Esophagus squamous epithelium (tissue), 5 donors: ENCODE measurements around the gene RPTOR. TPM values are rescaled to one million over a fixed set of nuclear protein-coding genes. Genes with fewer than 3 reads are reported as not detected.

Experiments used
- DNase-seq: peaks from one replicate; lab custom pipeline; 2025; lab: John Stamatoyannopoulos, UW
- H3K27ac ChIP-seq, 4 donors: fragments of 200-600 bp; sonication (generic); one replicate each; pipeline ENCODE4 v1.5.1; 2016 to 2019; ENCODE audit warnings: mild to moderate bottlenecking in 1 of 4
- H3K27me3 ChIP-seq, 4 donors: fragments of 200-600 bp; sonication (generic); 1 replicate in 3 of 4; 2 replicates in 1 of 4; pipeline versions ENCODE4 v1.5.1 to v1.6.0; 2017 to 2021; ENCODE audit warnings: antibody characterized with exemption in 1 of 4
- H3K36me3 ChIP-seq, 3 donors: fragments of 200-600 bp; sonication (generic); one replicate each; pipeline ENCODE4 v1.5.1; 2016 to 2019
- H3K4me1 ChIP-seq, 3 donors: fragments of 200-600 bp; sonication (generic); one replicate each; pipeline ENCODE4 v1.5.1; 2017 to 2019
- H3K4me3 ChIP-seq, 4 donors: fragments of 200-600 bp; sonication (generic); 1 replicate in 3 of 4; 2 replicates in 1 of 4; pipeline ENCODE4 v1.5.1; 2016 to 2019; ENCODE audit warnings: mild to moderate bottlenecking in 2 of 4, moderate library complexity in 1 of 4
- H3K9me3 ChIP-seq, 3 donors: fragments of 200-600 bp; sonication (generic); one replicate each; pipeline ENCODE4 v1.5.1; 2016 to 2019
- POLR2A ChIP-seq, 4 donors: fragments of 450-650 bp; IDR thresholded peaks; one replicate each; pipeline ENCODE4 v1.6.1; 2017; ENCODE audit warnings: antibody characterized with exemption in 4 of 4, mild to moderate bottlenecking in 4 of 4, moderate library complexity in 3 of 4
- WGBS, 2 donors: methylation state at CpG; one replicate each; pipeline ENCODE4 v1.1.5; 2018; 5-methylcytosine and 5-hydroxymethylcytosine counted together
- intact Hi-C: fragments of 100-400 bp; cut with DNase I; formaldehyde crosslinking; loops from one replicate; pipeline ENCODE4 v1.15.0; 2022
- total RNA-seq, 4 donors: library from RNA; depleted of rRNA; stranded (reverse); fragments of >200 nt; gene quantifications; one replicate each; pipeline ENCODE4 v1.1.0, GENCODE V29; 2016
- TF ChIP-seq, protein P1 (sequence below), 6 experiments: fragments of 450-650 bp in 4 of 6; fragments of 200-600 bp in 2 of 6; sonication (generic) in 2 of 6; IDR thresholded peaks; one replicate each; pipeline ENCODE4 v1.5.1; 2016 to 2019; ENCODE audit warnings: antibody characterized with exemption in 6 of 6, mild to moderate bottlenecking in 4 of 6, moderate library complexity in 4 of 6
- donor health status: DM: yes; HTN: yes; CAD: no.

The RPTOR gene
- total RNA-seq, 4 donors from 2014 or later = 11.7 to 27.8 (median 22.8) TPM

DNA sequence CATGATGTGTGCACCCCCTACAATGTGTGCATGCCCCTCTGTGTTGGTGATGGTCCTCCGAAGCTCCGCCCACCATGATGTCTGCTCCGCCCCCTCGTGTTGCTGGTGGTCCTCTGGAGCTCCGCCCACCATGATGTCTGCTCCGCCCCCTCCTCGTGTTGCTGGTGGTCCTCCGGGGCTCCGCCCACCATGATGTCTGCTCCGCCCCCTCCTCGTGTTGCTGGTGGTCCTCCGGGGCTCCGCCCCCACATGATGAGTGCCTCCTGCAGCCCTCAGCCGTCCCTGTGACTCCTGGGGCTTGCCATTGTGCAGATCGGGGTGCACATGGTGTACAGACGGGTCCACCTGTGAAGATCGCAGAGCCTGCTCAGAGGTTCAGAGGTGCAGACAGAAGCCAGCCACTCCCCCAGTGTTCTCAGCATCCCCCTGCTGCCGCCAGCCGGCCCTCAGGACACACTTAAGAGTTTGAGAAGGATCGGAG is 317.9 kb downstream of the RPTOR start:
- no peak overlapping the region for H3K27ac ChIP-seq
- TF ChIP-seq, protein P1, sequence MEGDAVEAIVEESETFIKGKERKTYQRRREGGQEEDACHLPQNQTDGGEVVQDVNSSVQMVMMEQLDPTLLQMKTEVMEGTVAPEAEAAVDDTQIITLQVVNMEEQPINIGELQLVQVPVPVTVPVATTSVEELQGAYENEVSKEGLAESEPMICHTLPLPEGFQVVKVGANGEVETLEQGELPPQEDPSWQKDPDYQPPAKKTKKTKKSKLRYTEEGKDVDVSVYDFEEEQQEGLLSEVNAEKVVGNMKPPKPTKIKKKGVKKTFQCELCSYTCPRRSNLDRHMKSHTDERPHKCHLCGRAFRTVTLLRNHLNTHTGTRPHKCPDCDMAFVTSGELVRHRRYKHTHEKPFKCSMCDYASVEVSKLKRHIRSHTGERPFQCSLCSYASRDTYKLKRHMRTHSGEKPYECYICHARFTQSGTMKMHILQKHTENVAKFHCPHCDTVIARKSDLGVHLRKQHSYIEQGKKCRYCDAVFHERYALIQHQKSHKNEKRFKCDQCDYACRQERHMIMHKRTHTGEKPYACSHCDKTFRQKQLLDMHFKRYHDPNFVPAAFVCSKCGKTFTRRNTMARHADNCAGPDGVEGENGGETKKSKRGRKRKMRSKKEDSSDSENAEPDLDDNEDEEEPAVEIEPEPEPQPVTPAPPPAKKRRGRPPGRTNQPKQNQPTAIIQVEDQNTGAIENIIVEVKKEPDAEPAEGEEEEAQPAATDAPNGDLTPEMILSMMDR (IDR thresholded peaks at IDR 0.05) = no peak
- no peak for TF ChIP-seq POLR2A (IDR thresholded peaks at IDR 0.05)
- 86 to 92% methylated on average over 12 to 15 of the region's 20 CpGs for WGBS, 2 donors
- H3K9me3 ChIP-seq = no peaks in the 10 kb centered on the region
- DNase-seq = no peak
- peaks cover 0 to 14% (median 0%) of the 10 kb centered on the region in 3 donors for H3K36me3 ChIP-seq
- H3K4me1 ChIP-seq = peaks cover 11 to 46% (median 16%) of the 10 kb centered on the region in 3 donors
- intact Hi-C loops = loop anchor here (10.0 kb wide), 1 partner anchor 122 kb away; no protein-coding TSS in a partner anchor
- no peak overlapping the region for H3K4me3 ChIP-seq
- no peaks in the 10 kb centered on the region for H3K27me3 ChIP-seq

DNA sequence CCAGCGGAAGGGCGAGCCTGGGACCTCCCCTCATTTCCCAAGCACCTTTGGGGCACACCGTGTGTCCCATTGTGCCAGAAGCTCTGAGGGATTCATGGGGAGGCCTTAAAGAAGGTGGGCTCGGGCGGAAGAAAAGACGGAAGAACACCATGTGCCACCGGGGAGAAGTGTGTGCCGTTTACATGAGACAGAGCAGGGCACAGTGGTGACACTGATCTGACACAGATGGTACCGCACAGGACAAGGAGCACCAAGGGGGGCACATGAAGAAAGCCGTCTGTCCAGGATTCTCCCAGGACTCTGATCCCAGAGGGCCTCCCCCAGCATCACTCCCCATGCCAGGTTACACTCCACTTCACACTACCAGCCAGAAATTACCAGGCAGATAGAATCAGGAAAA is 318.3 kb downstream of the RPTOR start:
- Histone ChIP-seq H3K4me1 (peaks cover 11 to 46% (median 16%) of the 10 kb centered on the region in 3 donors), H3K27me3 (no peaks in the 10 kb centered on the region), H3K27ac (no peak overlapping the region), H3K36me3 (peaks cover 0 to 14% (median 0%) of the 10 kb centered on the region in 3 donors), H3K9me3 (no peaks in the 10 kb centered on the region), H3K4me3 (no peak overlapping the region)
- no peak for DNase-seq
- intact Hi-C loops = loop anchor here (10.0 kb wide), 1 partner anchor 122 kb away; no protein-coding TSS in a partner anchor
- TF ChIP-seq, protein P1 (IDR thresholded peaks at IDR 0.05) = no peak
- TF ChIP-seq POLR2A (IDR thresholded peaks at IDR 0.05) = no peak
- 98% methylated on average over 9 to 10 of the region's 10 CpGs for WGBS, 2 donors

DNA sequence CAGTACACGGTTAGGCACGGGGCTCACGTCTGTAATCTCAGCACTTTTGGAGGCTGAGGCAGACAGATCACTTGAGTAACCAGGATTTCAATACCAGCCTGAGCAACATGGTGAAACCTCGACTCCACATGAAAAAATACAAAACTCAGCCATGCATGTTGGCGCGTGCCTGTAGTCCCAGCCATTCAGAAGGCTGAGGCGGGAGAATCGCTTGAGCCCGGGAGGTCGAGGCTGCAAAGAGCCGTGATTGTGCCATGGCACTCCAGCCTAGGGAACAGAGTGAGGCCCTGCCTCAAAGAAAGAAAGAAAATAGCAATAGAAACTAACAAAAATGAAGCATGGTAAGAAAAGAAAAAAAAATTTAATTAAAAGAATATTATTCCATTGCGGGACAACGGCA is 319.0 kb downstream of the RPTOR start:
- no peak for TF ChIP-seq POLR2A (IDR thresholded peaks at IDR 0.05)
- TF ChIP-seq, protein P1 (IDR thresholded peaks at IDR 0.05) = no peak
- no peak overlapping the region for H3K4me3 ChIP-seq
- no peaks in the 10 kb centered on the region for H3K27me3 ChIP-seq
- DNase-seq = no peak
- no peak overlapping the region for H3K27ac ChIP-seq
- H3K36me3 ChIP-seq = peaks cover 0 to 14% (median 0%) of the 10 kb centered on the region in 3 donors
- WGBS, 2 donors = 76 to 94% methylated on average over 11 to 13 of the region's 13 CpGs
- H3K4me1 ChIP-seq = peaks cover 10 to 41% (median 14%) of the 10 kb centered on the region in 3 donors
- no peaks in the 10 kb centered on the region for H3K9me3 ChIP-seq
- intact Hi-C loops = loop anchor here (10.0 kb wide), 1 partner anchor 121 kb away; no protein-coding TSS in a partner anchor

DNA sequence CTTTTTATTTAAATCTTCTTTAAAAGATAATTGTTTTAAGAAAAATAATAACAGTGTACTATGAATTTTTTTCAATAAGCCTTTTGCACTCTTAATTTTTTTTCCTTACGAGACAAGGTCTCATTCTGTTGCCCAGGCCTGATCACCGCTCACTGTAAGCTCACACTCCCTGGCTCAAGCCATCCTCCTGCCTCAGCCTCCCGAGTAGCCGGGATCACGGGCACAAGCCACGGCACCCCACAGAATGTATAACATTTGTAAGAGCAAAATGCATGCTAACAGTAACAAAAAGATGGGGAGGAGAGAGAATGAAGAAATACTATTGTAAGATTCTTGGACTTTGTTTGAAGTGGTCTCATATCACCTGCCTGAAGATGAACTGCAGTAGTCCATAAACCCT is 320.1 kb downstream of the RPTOR start:
- Histone ChIP-seq H3K27me3 (no peaks in the 10 kb centered on the region), H3K4me3 (no peak overlapping the region), H3K36me3 (peaks cover 0 to 14% (median 0%) of the 10 kb centered on the region in 3 donors), H3K9me3 (no peaks in the 10 kb centered on the region), H3K4me1 (peaks cover 0 to 30% (median 2%) of the 10 kb centered on the region in 3 donors), H3K27ac (no peak overlapping the region)
- intact Hi-C loops = loop anchor here (10.0 kb wide), 1 partner anchor 120 kb away; no protein-coding TSS in a partner anchor
- WGBS, 2 donors = 93 to 98% methylated on average over 6 of the region's 6 CpGs
- no peak for TF ChIP-seq POLR2A (IDR thresholded peaks at IDR 0.05)
- TF ChIP-seq, protein P1 (IDR thresholded peaks at IDR 0.05) = no peak
- no peak for DNase-seq

DNA sequence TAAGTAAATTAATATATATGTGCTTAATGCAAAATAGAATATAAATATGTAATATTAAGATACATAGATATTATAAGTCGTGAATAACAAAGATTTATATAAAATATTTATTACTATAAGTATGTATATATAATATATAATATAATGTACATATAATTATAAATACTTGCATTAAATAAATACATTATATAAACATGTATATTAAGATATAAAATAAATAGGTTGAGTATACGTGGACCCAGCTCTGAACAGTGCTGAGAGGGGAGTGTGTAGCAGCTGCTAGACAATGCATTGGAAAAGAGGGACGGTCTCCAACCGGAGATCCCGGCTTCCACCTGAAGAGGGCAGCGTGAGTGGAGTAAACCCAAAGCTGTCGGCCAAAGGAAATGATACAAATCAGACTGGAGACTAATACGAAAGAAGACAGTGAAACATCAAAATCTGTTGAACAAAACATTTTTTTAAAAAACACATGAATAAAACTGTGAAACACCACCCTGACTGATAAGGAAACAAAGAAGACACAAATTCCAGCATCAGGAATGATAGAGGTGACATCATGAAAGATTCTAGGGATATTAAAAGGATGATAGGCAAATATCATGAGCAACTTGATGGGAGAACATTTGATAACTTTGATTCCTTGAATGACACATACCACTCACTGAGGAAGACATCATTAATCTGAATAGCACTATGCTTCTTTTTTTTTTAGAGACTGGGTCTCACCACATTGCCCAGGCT is 321.6 kb downstream of the RPTOR start:
- no peak for DNase-seq
- H3K4me3 ChIP-seq = no peak overlapping the region
- whole genome bisulfite sequencing, 2 donors = 14 to 15% methylated on average over 8 of the region's 8 CpGs
- no peak for TF ChIP-seq POLR2A (IDR thresholded peaks at IDR 0.05)
- TF ChIP-seq, protein P1 (IDR thresholded peaks at IDR 0.05) = peak; percentile 31 to 74 (median 67)
- no peaks in the 10 kb centered on the region for H3K9me3 ChIP-seq
- no peak overlapping the region for H3K27ac ChIP-seq
- intact Hi-C loops = loop anchor here (10.0 kb wide), 1 partner anchor 119 kb away; no protein-coding TSS in a partner anchor
- no peaks in the 10 kb centered on the region for H3K27me3 ChIP-seq
- H3K4me1 ChIP-seq = peaks cover 0 to 17% (median 0%) of the 10 kb centered on the region in 3 donors
- H3K36me3 ChIP-seq = peaks cover 0 to 7% (median 0%) of the 10 kb centered on the region in 3 donors
